WTC11 (cell line): ENCODE measurements around the gene PRELID1. TPM values are rescaled to one million over a fixed set of nuclear protein-coding genes. Genes with fewer than 3 reads are reported as not detected.
A peak's percentile ranks its signal among the peaks of the same experiment; 100 is the strongest.

Source experiments
- ATAC-seq: fragments of 200-7000 bp; cut with Tn5 transposase; 2 replicates; pipeline ENCODE4 v1.10.0; 2021; ENCODE audit warnings: mild to moderate bottlenecking, moderate library complexity
- CTCF ChIA-PET: fragments of 300-600 bp; sonication (Branson Sonifier 250); formaldehyde crosslinking; loops from one replicate; lab custom pipeline; 2021; ENCODE audit warnings: antibody characterized with exemption; lab: Charles Lee
- POLR2A ChIA-PET: fragments of 350-600 bp; sonication (Branson Sonifier 250); formaldehyde crosslinking; loops from one replicate; lab custom pipeline; 2021; ENCODE audit warnings: antibody characterized with exemption; lab: Charles Lee
- DNase-seq: peaks from one replicate; pipeline ENCODE4 v3.0.0; 2021; ENCODE audit warnings: low spot score
- H3K27ac Mint-ChIP-seq: 2 replicates; pipeline ENCODE4 v1.8.0; 2021; ENCODE audit warnings: mixed read lengths
- H3K27me3 Mint-ChIP-seq: 2 replicates; pipeline ENCODE4 v1.8.0; 2021; ENCODE audit warnings: low read depth, mild to moderate bottlenecking, moderate library complexity, mixed read lengths
- H3K36me3 Mint-ChIP-seq: 2 replicates; pipeline ENCODE4 v1.8.0; 2021; ENCODE audit warnings: mixed read lengths
- H3K4me1 Mint-ChIP-seq: 2 replicates; pipeline ENCODE4 v1.8.0; 2022; ENCODE audit warnings: mixed read lengths
- H3K4me3 Mint-ChIP-seq: 2 replicates; pipeline ENCODE4 v1.8.0; 2021; ENCODE audit warnings: mild to moderate bottlenecking, moderate library complexity, mixed read lengths
- H3K9me3 Mint-ChIP-seq: 2 replicates; pipeline ENCODE4 v1.8.0; 2021; ENCODE audit warnings: mixed read lengths
- CREB1 ChIP-seq: sonication (generic); formaldehyde crosslinking; IDR thresholded peaks from 2 replicates; pipeline ENCODE4 v1.8.0; 2023; ENCODE audit warnings: mild to moderate bottlenecking, missing genetic modification reagents
- E2F4 ChIP-seq: sonication (generic); formaldehyde crosslinking; IDR thresholded peaks from 2 replicates; pipeline ENCODE4 v1.8.1; 2022; ENCODE audit warnings: low read depth, mild to moderate bottlenecking, moderate library complexity, missing genetic modification reagents, borderline replicate concordance
- E2F5 ChIP-seq: sonication (generic); formaldehyde crosslinking; IDR thresholded peaks from 2 replicates; pipeline ENCODE4 v1.8.1; 2022; ENCODE audit warnings: mild to moderate bottlenecking, moderate library complexity, missing genetic modification reagents
- ERG ChIP-seq: fragments of 250-450 bp; sonication (Bioruptor Pico); IDR thresholded peaks from 2 replicates; pipeline ENCODE4 v1.8.0; 2021; ENCODE audit warnings: mild to moderate bottlenecking
- ESRRA ChIP-seq: sonication (generic); formaldehyde crosslinking; IDR thresholded peaks from 2 replicates; pipeline ENCODE4 v1.8.1; 2022; ENCODE audit warnings: mild to moderate bottlenecking, missing genetic modification reagents, borderline replicate concordance
- ETV6 ChIP-seq: sonication (generic); formaldehyde crosslinking; IDR thresholded peaks from 2 replicates; pipeline ENCODE4 v1.8.1; 2022; ENCODE audit warnings: mild to moderate bottlenecking, missing genetic modification reagents
- FOXP1 ChIP-seq: sonication (generic); formaldehyde crosslinking; IDR thresholded peaks from 2 replicates; pipeline ENCODE4 v1.8.0; 2022; ENCODE audit warnings: missing genetic modification reagents, mild to moderate bottlenecking, moderate library complexity, borderline replicate concordance
- FOXP4 ChIP-seq: sonication (generic); formaldehyde crosslinking; IDR thresholded peaks from 2 replicates; pipeline ENCODE4 v1.8.0; 2022; ENCODE audit warnings: mild to moderate bottlenecking, missing genetic modification reagents
- JAZF1 ChIP-seq: fragments of 250-450 bp; sonication (Bioruptor Pico); IDR thresholded peaks from 2 replicates; pipeline ENCODE4 v1.9.0; 2021; ENCODE audit warnings: moderate library complexity, mild to moderate bottlenecking, inconsistent platforms
- JUN ChIP-seq: sonication (generic); formaldehyde crosslinking; IDR thresholded peaks from 2 replicates; pipeline ENCODE4 v1.8.0; 2023; ENCODE audit warnings: mild to moderate bottlenecking, missing genetic modification reagents
- KAT7 ChIP-seq: sonication (generic); formaldehyde crosslinking; IDR thresholded peaks from 2 replicates; pipeline ENCODE4 v1.8.1; 2023; ENCODE audit warnings: missing genetic modification reagents, mild to moderate bottlenecking, borderline replicate concordance
- MLX ChIP-seq: sonication (generic); formaldehyde crosslinking; IDR thresholded peaks from 2 replicates; pipeline ENCODE4 v1.8.1; 2023; ENCODE audit warnings: mild to moderate bottlenecking, missing genetic modification reagents, moderate library complexity
- NFYB ChIP-seq: sonication (generic); formaldehyde crosslinking; conservative IDR thresholded peaks from 2 replicates; pipeline ENCODE4 v1.8.0; 2022; ENCODE audit warnings: low read depth, missing genetic modification reagents
- NR1H2 ChIP-seq: sonication (generic); formaldehyde crosslinking; IDR thresholded peaks from 2 replicates; pipeline ENCODE4 v1.9.0; 2021; ENCODE audit warnings: mild to moderate bottlenecking, moderate library complexity, missing genetic modification reagents
- NR2C2 ChIP-seq: sonication (generic); formaldehyde crosslinking; IDR thresholded peaks from 2 replicates; pipeline ENCODE4 v1.8.0; 2022; ENCODE audit warnings: mild to moderate bottlenecking, missing genetic modification reagents
- NR3C1 ChIP-seq: sonication (generic); formaldehyde crosslinking; conservative IDR thresholded peaks from 2 replicates; pipeline ENCODE4 v1.8.1; 2023; ENCODE audit warnings: low read depth, mild to moderate bottlenecking, missing genetic modification reagents
- SMAD4 ChIP-seq: sonication (generic); formaldehyde crosslinking; IDR thresholded peaks from 2 replicates; pipeline ENCODE4 v1.8.0; 2022; ENCODE audit warnings: mild to moderate bottlenecking, missing genetic modification reagents
- TCF7 ChIP-seq: sonication (generic); formaldehyde crosslinking; IDR thresholded peaks from 2 replicates; pipeline ENCODE4 v1.8.0; 2022; ENCODE audit warnings: mild to moderate bottlenecking, low read depth, missing genetic modification reagents, moderate library complexity
- TEAD4 ChIP-seq: sonication (generic); formaldehyde crosslinking; IDR thresholded peaks from 2 replicates; pipeline ENCODE4 v1.8.0; 2022; ENCODE audit warnings: mild to moderate bottlenecking, missing genetic modification reagents
- ZBTB21 ChIP-seq: sonication (generic); formaldehyde crosslinking; IDR thresholded peaks from 2 replicates; pipeline ENCODE4 v1.8.1; 2023; ENCODE audit warnings: mild to moderate bottlenecking, missing genetic modification reagents, borderline replicate concordance
- ZBTB43 ChIP-seq: sonication (generic); formaldehyde crosslinking; IDR thresholded peaks from 2 replicates; pipeline ENCODE4 v1.8.1; 2023; ENCODE audit warnings: mild to moderate bottlenecking, missing genetic modification reagents
- ZMAT4 ChIP-seq: fragments of 250-450 bp; sonication (Bioruptor Pico); IDR thresholded peaks from 2 replicates; pipeline ENCODE4 v1.9.0; 2021; ENCODE audit warnings: mild to moderate bottlenecking
- ZNF219 ChIP-seq: sonication (generic); formaldehyde crosslinking; IDR thresholded peaks from 2 replicates; pipeline ENCODE4 v1.8.0; 2023; ENCODE audit warnings: missing genetic modification reagents, mild to moderate bottlenecking, borderline replicate concordance
- ZNF532 ChIP-seq: fragments of 250-450 bp; sonication (Bioruptor Pico); IDR thresholded peaks from 2 replicates; pipeline ENCODE4 v1.9.0; 2021; ENCODE audit warnings: mild to moderate bottlenecking, borderline replicate concordance
- total RNA-seq: library from RNA; stranded (reverse); gene quantifications from 3 replicates; pipeline ENCODE4 v1.2.3, GENCODE V29; 2021

PRELID1 gene
- total RNA-seq, 1 experiment from 2014 or later, result 273 TPM

- ATAC-seq (peak; percentile 71), DNase-seq (peak; percentile 99)
- Mint-ChIP-seq H3K27ac (peak within 1 kb of the TSS; percentile 32; the same call in 1 of the 2 replicates), H3K27me3 (no peaks in the 10 kb centered on the region), H3K4me1 (peaks cover 18% of the 10 kb centered on the region), H3K4me3 (peak within 1 kb of the TSS; percentile 84), H3K36me3 (peaks cover 2% of the 10 kb centered on the region), H3K9me3 (no peaks in the 10 kb centered on the region)
- ChIA-PET CTCF (interaction anchor here (0.5 to 4.5 kb wide), 22 partner anchors 10 to 200 kb away, joined by 3 to 91 read pairs (median 5); partner anchors contain the start of genes PDLIM7 and PRR7), POLR2A (interaction anchor here (0.6 to 2.3 kb wide), 4 partner anchors 8 to 114 kb away, joined by 3 to 8 read pairs (median 4); partner anchors contain the start of genes GRK6, PRELID1 and RAB24)
- TF ChIP-seq JUN (no peak), TEAD4 (CRISPR knock-in tag) (no peak), ZBTB43 (CRISPR knock-in tag) (peak; percentile 35; the same call in 1 of the 2 replicates), FOXP1 (no peak), ZNF532 (CRISPR knock-in tag) (no peak), TCF7 (CRISPR knock-in tag) (no peak), KAT7 (CRISPR knock-in tag) (no peak), E2F4 (CRISPR knock-in tag) (peak; percentile 92; the same call in 1 of the 2 replicates), SMAD4 (CRISPR knock-in tag) (no peak), ETV6 (CRISPR knock-in tag) (0 out of 2 replicates have a peak, but pooled peaks have one; percentile 59), ZBTB21 (CRISPR knock-in tag) (no peak), JAZF1 (CRISPR knock-in tag) (no peak), E2F5 (CRISPR knock-in tag) (peak; percentile 89), NFYB (peak; percentile 91), ESRRA (CRISPR knock-in tag) (no peak), CREB1 (CRISPR knock-in tag) (no peak), NR3C1 (CRISPR knock-in tag) (no peak), ERG (CRISPR knock-in tag) (no peak), MLX (CRISPR knock-in tag) (no peak), FOXP4 (CRISPR knock-in tag) (no peak; the same call in 1 of the 2 replicates), NR1H2 (CRISPR knock-in tag) (no peak), NR2C2 (CRISPR knock-in tag) (no peak), ZNF219 (CRISPR knock-in tag) (no peak), ZMAT4 (CRISPR knock-in tag) (no peak)
Measured at GRCh38 chr5:177311723-177312648, 8.4 kb downstream of the PRELID1 start, which contains the start of gene MXD3. MXD3 (minus strand) TSS chr5:177311898; CDS start chr5:177311830, 68 bp downstream.
